ENCODE data around the gene APMAP. TPM values are rescaled to one million over a fixed set of nuclear protein-coding genes. Genes with fewer than 3 reads are reported as not detected.
A peak's percentile ranks its signal among the peaks of the same experiment; 100 is the strongest.

The APMAP gene
- total RNA-seq, 2 experiments from 2014 or later = 47.5 to 56.0 TPM

- CTCF ChIA-PET = no interaction called here
- DNase-seq = no peak
- H3K27ac Mint-ChIP-seq = no peak overlapping the region
These were observed 27.0 kb upstream of the APMAP start for GRCh38 chr20:25019381-25020155.

GRCh38 chr20:25018841-25019240 lies 26.3 kb upstream of the APMAP start:
- Mint-ChIP-seq H3K36me3 (peaks cover 2% of the 10 kb centered on the region), H3K27me3 (no peaks in the 10 kb centered on the region), H3K9me3 (ENCODE audit: low read depth) (no peaks in the 10 kb centered on the region), H3K4me1 (peaks cover 14% of the 10 kb centered on the region), H3K27ac (no peak overlapping the region), H3K4me3 (no peak overlapping the region)
- CTCF ChIA-PET = no interaction called here
- ATAC-seq (no peak), DNase-seq (no peak)

More at GRCh38 chr20:25019381-25020155, 27.0 kb upstream of the APMAP start:
- no peak overlapping the region for H3K4me3 Mint-ChIP-seq
- H3K4me1 Mint-ChIP-seq = peaks cover 14% of the 10 kb centered on the region
- no peaks in the 10 kb centered on the region for H3K9me3 Mint-ChIP-seq (ENCODE audit: low read depth)
- peaks cover 2% of the 10 kb centered on the region for H3K36me3 Mint-ChIP-seq
- ATAC-seq = no peak
- no peaks in the 10 kb centered on the region for H3K27me3 Mint-ChIP-seq

- H3K27ac Mint-ChIP-seq = no peak overlapping the region
- ATAC-seq = no peak
- DNase-seq = no peak
- no peaks in the 10 kb centered on the region for H3K9me3 Mint-ChIP-seq (ENCODE audit: low read depth)
- peaks cover 14% of the 10 kb centered on the region for H3K4me1 Mint-ChIP-seq
- CTCF ChIA-PET = no interaction called here
- H3K27me3 Mint-ChIP-seq = no peaks in the 10 kb centered on the region
- H3K36me3 Mint-ChIP-seq = peaks cover 2% of the 10 kb centered on the region
- H3K4me3 Mint-ChIP-seq = no peak overlapping the region
These were observed 25.9 kb upstream of the APMAP start for GRCh38 chr20:25018425-25018824.

GRCh38 chr20:25017257-25017803 lies 24.8 kb upstream of the APMAP start:
- Mint-ChIP-seq H3K9me3 (ENCODE audit: low read depth) (no peaks in the 10 kb centered on the region), H3K4me3 (no peak overlapping the region), H3K36me3 (peaks cover 2% of the 10 kb centered on the region), H3K4me1 (peaks cover 14% of the 10 kb centered on the region), H3K27me3 (no peaks in the 10 kb centered on the region), H3K27ac (no peak overlapping the region)
- CTCF ChIA-PET = no interaction called here
- DNase-seq (no peak), ATAC-seq (no peak)

- CTCF ChIA-PET = no interaction called here
- H3K4me3 Mint-ChIP-seq = no peak overlapping the region
- peaks cover 14% of the 10 kb centered on the region for H3K4me1 Mint-ChIP-seq
- no peak overlapping the region for H3K27ac Mint-ChIP-seq
- no peaks in the 10 kb centered on the region for H3K9me3 Mint-ChIP-seq (ENCODE audit: low read depth)
- ATAC-seq (no peak), DNase-seq (no peak)
- no peaks in the 10 kb centered on the region for H3K27me3 Mint-ChIP-seq
- peaks cover 2% of the 10 kb centered on the region for H3K36me3 Mint-ChIP-seq
These were observed 23.9 kb upstream of the APMAP start for GRCh38 chr20:25016471-25016870.

GRCh38 chr20:25015986-25016385 lies 23.4 kb upstream of the APMAP start:
- H3K27ac Mint-ChIP-seq = no peak overlapping the region
- DNase-seq (no peak), ATAC-seq (no peak)
- CTCF ChIA-PET = no interaction called here
- peaks cover 2% of the 10 kb centered on the region for H3K36me3 Mint-ChIP-seq
- H3K4me3 Mint-ChIP-seq = no peak overlapping the region
- no peaks in the 10 kb centered on the region for H3K27me3 Mint-ChIP-seq
- no peaks in the 10 kb centered on the region for H3K9me3 Mint-ChIP-seq (ENCODE audit: low read depth)
- H3K4me1 Mint-ChIP-seq = peaks cover 14% of the 10 kb centered on the region

GRCh38 chr20:25014816-25015215 lies 22.3 kb upstream of the APMAP start:
- H3K27ac Mint-ChIP-seq = no peak overlapping the region
- H3K4me1 Mint-ChIP-seq = peaks cover 14% of the 10 kb centered on the region
- ATAC-seq (no peak), DNase-seq (peak; percentile 19)
- H3K36me3 Mint-ChIP-seq = peaks cover 2% of the 10 kb centered on the region
- CTCF ChIA-PET = no interaction called here
- H3K9me3 Mint-ChIP-seq (ENCODE audit: low read depth) = no peaks in the 10 kb centered on the region
- no peaks in the 10 kb centered on the region for H3K27me3 Mint-ChIP-seq
- H3K4me3 Mint-ChIP-seq = no peak overlapping the region

GRCh38 chr20:25013478-25014380 lies 21.2 kb upstream of the APMAP start:
- H3K4me3 Mint-ChIP-seq = no peak overlapping the region
- H3K9me3 Mint-ChIP-seq (ENCODE audit: low read depth) = no peaks in the 10 kb centered on the region
- H3K4me1 Mint-ChIP-seq = peaks cover 14% of the 10 kb centered on the region
- ATAC-seq = no peak
- H3K27ac Mint-ChIP-seq = no peak overlapping the region
- CTCF ChIA-PET = no interaction called here
- DNase-seq = peak; percentile 35
- no peaks in the 10 kb centered on the region for H3K27me3 Mint-ChIP-seq
- no peaks in the 10 kb centered on the region for H3K36me3 Mint-ChIP-seq

- peaks cover 1% of the 10 kb centered on the region for H3K36me3 Mint-ChIP-seq
- no peak for ATAC-seq
- H3K27ac Mint-ChIP-seq = no peak overlapping the region
- H3K4me1 Mint-ChIP-seq = peaks cover 14% of the 10 kb centered on the region
- peak; percentile 26 for DNase-seq
- CTCF ChIA-PET = no interaction called here
- H3K27me3 Mint-ChIP-seq = no peaks in the 10 kb centered on the region
- no peaks in the 10 kb centered on the region for H3K9me3 Mint-ChIP-seq (ENCODE audit: low read depth)
- H3K4me3 Mint-ChIP-seq = no peak overlapping the region
These were observed 20.2 kb upstream of the APMAP start for GRCh38 chr20:25012616-25013189.

- Mint-ChIP-seq H3K9me3 (ENCODE audit: low read depth) (no peaks in the 10 kb centered on the region), H3K4me1 (peaks cover 14% of the 10 kb centered on the region), H3K36me3 (peaks cover 2% of the 10 kb centered on the region), H3K27me3 (no peaks in the 10 kb centered on the region), H3K27ac (no peak overlapping the region), H3K4me3 (no peak overlapping the region)
- ATAC-seq = no peak
- DNase-seq = no peak
- CTCF ChIA-PET = no interaction called here
These were observed 19.3 kb upstream of the APMAP start for GRCh38 chr20:25011831-25012241.

GRCh38 chr20:25011261-25011660 lies 18.7 kb upstream of the APMAP start:
- DNase-seq (peak; percentile 16), ATAC-seq (no peak)
- Mint-ChIP-seq H3K27ac (no peak overlapping the region), H3K4me1 (peaks cover 11% of the 10 kb centered on the region), H3K36me3 (peaks cover 2% of the 10 kb centered on the region), H3K9me3 (ENCODE audit: low read depth) (no peaks in the 10 kb centered on the region), H3K4me3 (no peak overlapping the region), H3K27me3 (no peaks in the 10 kb centered on the region)
- CTCF ChIA-PET = interaction anchor here (1.0 kb wide), 1 partner anchor 52 kb away, joined by 3 read pairs; no protein-coding TSS in a partner anchor

- ATAC-seq (no peak), DNase-seq (peak; percentile 32)
- H3K36me3 Mint-ChIP-seq = peaks cover 2% of the 10 kb centered on the region
- no peak overlapping the region for H3K27ac Mint-ChIP-seq
- H3K9me3 Mint-ChIP-seq (ENCODE audit: low read depth) = no peaks in the 10 kb centered on the region
- CTCF ChIA-PET = interaction anchor here (1.1 to 1.5 kb wide), 2 partner anchors 12 to 16 kb away, joined by 3 to 4 read pairs; no protein-coding TSS in a partner anchor
- H3K27me3 Mint-ChIP-seq = no peaks in the 10 kb centered on the region
- H3K4me3 Mint-ChIP-seq = no peak overlapping the region
- no peaks in the 10 kb centered on the region for H3K4me1 Mint-ChIP-seq
These were observed 16.9 kb upstream of the APMAP start for GRCh38 chr20:25009218-25010145.

Data from activated CD8-positive, alpha-beta memory T cell treated with anti-CD3 and anti-CD28 coated beads, Interleukin-2, amount 10 ng/mL, durations not matched to agents 7 days and 5 days (primary cell).